ENCODE data around the gene PTTG1IP.

DNA sequence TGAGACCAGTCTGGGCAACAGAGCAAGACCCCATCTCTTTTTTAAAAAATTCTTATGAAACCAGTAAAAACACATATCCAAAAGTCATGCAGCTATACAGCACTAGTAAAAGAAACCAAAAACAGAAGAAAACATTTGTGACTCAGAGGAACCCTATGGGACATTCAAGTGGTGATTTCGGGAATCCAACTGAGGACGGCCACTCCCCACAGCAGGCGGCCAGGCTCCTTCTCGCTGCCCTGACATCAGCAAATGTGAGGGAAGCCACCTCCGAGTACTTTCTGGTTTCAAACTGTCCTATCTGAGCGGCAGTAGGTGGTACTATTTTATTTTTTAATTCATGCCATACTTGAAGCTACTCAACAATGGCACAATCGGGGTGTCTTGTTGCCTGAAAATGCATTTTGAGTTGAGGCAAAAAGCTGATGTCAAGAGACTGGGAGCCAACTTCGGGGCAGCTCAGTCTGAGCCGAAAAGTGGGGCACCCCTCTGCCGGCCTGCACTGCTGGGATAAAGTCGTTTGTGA, 58.9 kb downstream of the PTTG1IP start:
- TF ChIP-seq EP300 (IDR thresholded peaks at IDR 0.05) (no peak), POLR2A (IDR thresholded peaks at IDR 0.05) (no peak), POLR2AphosphoS5 (IDR thresholded peaks at IDR 0.05) (no peak)
- TF ChIP-seq, protein P1, sequence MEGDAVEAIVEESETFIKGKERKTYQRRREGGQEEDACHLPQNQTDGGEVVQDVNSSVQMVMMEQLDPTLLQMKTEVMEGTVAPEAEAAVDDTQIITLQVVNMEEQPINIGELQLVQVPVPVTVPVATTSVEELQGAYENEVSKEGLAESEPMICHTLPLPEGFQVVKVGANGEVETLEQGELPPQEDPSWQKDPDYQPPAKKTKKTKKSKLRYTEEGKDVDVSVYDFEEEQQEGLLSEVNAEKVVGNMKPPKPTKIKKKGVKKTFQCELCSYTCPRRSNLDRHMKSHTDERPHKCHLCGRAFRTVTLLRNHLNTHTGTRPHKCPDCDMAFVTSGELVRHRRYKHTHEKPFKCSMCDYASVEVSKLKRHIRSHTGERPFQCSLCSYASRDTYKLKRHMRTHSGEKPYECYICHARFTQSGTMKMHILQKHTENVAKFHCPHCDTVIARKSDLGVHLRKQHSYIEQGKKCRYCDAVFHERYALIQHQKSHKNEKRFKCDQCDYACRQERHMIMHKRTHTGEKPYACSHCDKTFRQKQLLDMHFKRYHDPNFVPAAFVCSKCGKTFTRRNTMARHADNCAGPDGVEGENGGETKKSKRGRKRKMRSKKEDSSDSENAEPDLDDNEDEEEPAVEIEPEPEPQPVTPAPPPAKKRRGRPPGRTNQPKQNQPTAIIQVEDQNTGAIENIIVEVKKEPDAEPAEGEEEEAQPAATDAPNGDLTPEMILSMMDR (IDR thresholded peaks at IDR 0.05), result no peak

Data from sigmoid colon (tissue), 4 donors.